ENCODE measurements around the gene TCF15.

Gene TCF15

GRCh38 chr20:607476-607875 is 2.6 kb downstream of the TCF15 start:
- TF ChIP-seq EZH2phosphoT487 (IDR thresholded peaks at IDR 0.05; ENCODE audit: low read depth), result no peak
- TF ChIP-seq CTCF (IDR thresholded peaks at IDR 0.05; ENCODE audit: low read depth, low read length), result no peak
- Histone ChIP-seq H4K20me1 (ENCODE audit: insufficient read depth, low read length) (no peaks in the 10 kb centered on the region), H3K9me3 (ENCODE audit: insufficient read depth, low read length) (no peaks in the 10 kb centered on the region), H3K27ac (ENCODE audit: low read length) (no peak overlapping the region), H3K79me2 (ENCODE audit: low read length) (no peaks in the 10 kb centered on the region), H2AFZ (ENCODE audit: low read depth, low read length) (no peak overlapping the region), H3K9ac (ENCODE audit: low read length) (no peak overlapping the region), H3K27me3 (ENCODE audit: low read depth, low read length) (no peaks in the 10 kb centered on the region), H3K4me1 (ENCODE audit: low read length) (no peaks in the 10 kb centered on the region), H3K4me3 (ENCODE audit: low read length) (no peak overlapping the region), H3K4me2 (ENCODE audit: low read length) (no peak overlapping the region), H3K36me3 (replicated peaks; ENCODE audit: low read depth, low read length) (no peaks in the 10 kb centered on the region)

GRCh38 chr20:605237-605636 is 4.9 kb downstream of the TCF15 start:
- Histone ChIP-seq H3K4me2 (ENCODE audit: low read length) (no peak overlapping the region), H2AFZ (ENCODE audit: low read depth, low read length) (no peak overlapping the region), H3K36me3 (replicated peaks; ENCODE audit: low read depth, low read length) (no peaks in the 10 kb centered on the region), H4K20me1 (ENCODE audit: insufficient read depth, low read length) (no peaks in the 10 kb centered on the region), H3K9ac (ENCODE audit: low read length) (no peak overlapping the region), H3K4me1 (ENCODE audit: low read length) (no peaks in the 10 kb centered on the region), H3K27me3 (ENCODE audit: low read depth, low read length) (no peaks in the 10 kb centered on the region), H3K79me2 (ENCODE audit: low read length) (no peaks in the 10 kb centered on the region), H3K4me3 (ENCODE audit: low read length) (no peak overlapping the region), H3K27ac (ENCODE audit: low read length) (no peak overlapping the region), H3K9me3 (ENCODE audit: insufficient read depth, low read length) (no peaks in the 10 kb centered on the region)
- TF ChIP-seq EZH2phosphoT487 (IDR thresholded peaks at IDR 0.05; ENCODE audit: low read depth) (no peak), CTCF (IDR thresholded peaks at IDR 0.05; ENCODE audit: low read depth, low read length) (no peak)

GRCh38 chr20:603116-603640 is 6.9 kb downstream of the TCF15 start:
- Histone ChIP-seq H3K9me3 (ENCODE audit: insufficient read depth, low read length) (no peaks in the 10 kb centered on the region), H3K9ac (ENCODE audit: low read length) (no peak overlapping the region), H4K20me1 (ENCODE audit: insufficient read depth, low read length) (no peaks in the 10 kb centered on the region), H3K4me2 (ENCODE audit: low read length) (no peak overlapping the region), H3K79me2 (ENCODE audit: low read length) (no peaks in the 10 kb centered on the region), H3K4me1 (ENCODE audit: low read length) (no peaks in the 10 kb centered on the region), H3K27me3 (ENCODE audit: low read depth, low read length) (no peaks in the 10 kb centered on the region), H3K4me3 (ENCODE audit: low read length) (no peak overlapping the region), H3K36me3 (replicated peaks; ENCODE audit: low read depth, low read length) (no peaks in the 10 kb centered on the region), H3K27ac (ENCODE audit: low read length) (no peak overlapping the region), H2AFZ (ENCODE audit: low read depth, low read length) (no peak overlapping the region)
- TF ChIP-seq CTCF (IDR thresholded peaks at IDR 0.05; ENCODE audit: low read depth, low read length) (peak; percentile 12; the same call in 1 of the 2 replicates), EZH2phosphoT487 (IDR thresholded peaks at IDR 0.05; ENCODE audit: low read depth) (no peak)

- Histone ChIP-seq H3K27me3 (ENCODE audit: low read depth, low read length) (no peaks in the 10 kb centered on the region), H4K20me1 (ENCODE audit: insufficient read depth, low read length) (no peaks in the 10 kb centered on the region), H3K4me3 (ENCODE audit: low read length) (no peak overlapping the region), H3K4me1 (ENCODE audit: low read length) (no peaks in the 10 kb centered on the region), H3K79me2 (ENCODE audit: low read length) (no peaks in the 10 kb centered on the region), H3K9me3 (ENCODE audit: insufficient read depth, low read length) (no peaks in the 10 kb centered on the region), H3K4me2 (ENCODE audit: low read length) (no peak overlapping the region), H3K27ac (ENCODE audit: low read length) (no peak overlapping the region), H2AFZ (ENCODE audit: low read depth, low read length) (no peak overlapping the region), H3K9ac (ENCODE audit: low read length) (no peak overlapping the region), H3K36me3 (replicated peaks; ENCODE audit: low read depth, low read length) (no peaks in the 10 kb centered on the region)
- TF ChIP-seq CTCF (IDR thresholded peaks at IDR 0.05; ENCODE audit: low read depth, low read length) (no peak), EZH2phosphoT487 (IDR thresholded peaks at IDR 0.05; ENCODE audit: low read depth) (no peak)
These were observed 7.8 kb downstream of the TCF15 start for GRCh38 chr20:602111-602970.

Data from OCI-LY3 (cell line).